SH-SY5Y (cell line): ENCODE measurements around the gene GRAMD2B.

ENCODE experiments used
- GATA2 ChIP-seq: IDR thresholded peaks from 2 replicates; pipeline ENCODE4 v1.6.1; 2011; ENCODE audit warnings: mild to moderate bottlenecking, low read depth, low read length
- GATA3 ChIP-seq: IDR thresholded peaks from 2 replicates; pipeline ENCODE4 v1.6.1; 2011; ENCODE audit warnings: low read depth, mild to moderate bottlenecking, low read length, moderate library complexity

The GRAMD2B gene

DNA sequence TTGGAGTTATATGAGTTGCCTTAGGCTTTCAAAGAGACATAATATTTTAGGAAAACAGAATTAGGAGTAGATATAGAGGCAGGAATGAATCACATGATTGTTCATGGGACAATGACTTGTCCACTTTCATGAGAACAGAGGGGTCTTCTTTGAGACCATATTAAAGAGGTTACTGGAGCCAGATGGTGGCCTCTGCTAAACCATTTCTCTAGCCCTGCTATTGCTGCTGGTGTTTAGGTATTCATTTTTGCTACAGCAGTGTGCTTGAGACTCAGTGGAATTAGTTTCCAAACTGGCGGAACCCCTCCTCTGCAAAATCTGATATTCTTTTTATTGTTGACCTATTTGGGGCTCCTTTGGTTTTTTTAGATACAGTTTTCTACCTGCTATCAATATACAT, 31.3 kb downstream of the GRAMD2B start:
- TF ChIP-seq GATA2: no peak
- TF ChIP-seq GATA3: no peak

DNA sequence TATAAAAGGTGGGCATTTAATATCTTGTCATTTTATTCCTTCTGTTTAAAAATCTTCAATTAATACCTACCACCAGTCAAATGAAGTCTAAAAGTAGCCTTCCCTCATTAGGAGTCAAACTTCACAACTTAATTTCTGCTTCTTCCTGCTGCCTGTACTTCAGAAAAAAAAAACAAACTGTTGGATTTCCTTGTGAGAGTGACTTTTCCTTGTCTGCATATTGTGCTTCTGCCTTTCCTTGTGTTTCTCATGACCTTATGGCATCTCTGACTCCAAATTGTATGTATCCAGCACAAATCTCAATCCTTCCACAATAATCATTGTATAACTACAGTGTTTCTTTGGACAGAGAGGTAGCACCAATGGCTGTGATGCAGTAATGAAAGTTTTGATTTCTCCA, 32.1 kb downstream of the GRAMD2B start:
- no peak for TF ChIP-seq GATA2
- TF ChIP-seq GATA3: no peak

DNA sequence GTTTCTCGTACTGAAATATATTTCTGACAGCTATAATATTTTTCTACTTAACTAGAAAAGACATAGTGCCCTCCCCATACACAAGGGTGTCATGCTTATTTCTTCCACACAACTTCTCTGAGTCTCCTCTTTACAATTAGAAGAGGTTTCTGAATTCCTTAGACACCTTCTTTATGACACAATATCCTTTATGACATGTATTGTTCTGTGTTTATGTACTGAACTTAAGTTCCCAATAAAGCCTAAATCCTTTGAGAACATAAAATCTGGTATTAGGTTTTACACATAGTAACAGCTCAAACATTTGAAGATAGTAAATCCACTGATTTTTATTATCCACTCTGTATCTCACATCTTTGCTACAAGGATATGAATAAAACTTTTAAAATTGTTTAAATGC, 32.5 kb downstream of the GRAMD2B start:
- TF ChIP-seq GATA3 (no peak), GATA2 (no peak)

DNA sequence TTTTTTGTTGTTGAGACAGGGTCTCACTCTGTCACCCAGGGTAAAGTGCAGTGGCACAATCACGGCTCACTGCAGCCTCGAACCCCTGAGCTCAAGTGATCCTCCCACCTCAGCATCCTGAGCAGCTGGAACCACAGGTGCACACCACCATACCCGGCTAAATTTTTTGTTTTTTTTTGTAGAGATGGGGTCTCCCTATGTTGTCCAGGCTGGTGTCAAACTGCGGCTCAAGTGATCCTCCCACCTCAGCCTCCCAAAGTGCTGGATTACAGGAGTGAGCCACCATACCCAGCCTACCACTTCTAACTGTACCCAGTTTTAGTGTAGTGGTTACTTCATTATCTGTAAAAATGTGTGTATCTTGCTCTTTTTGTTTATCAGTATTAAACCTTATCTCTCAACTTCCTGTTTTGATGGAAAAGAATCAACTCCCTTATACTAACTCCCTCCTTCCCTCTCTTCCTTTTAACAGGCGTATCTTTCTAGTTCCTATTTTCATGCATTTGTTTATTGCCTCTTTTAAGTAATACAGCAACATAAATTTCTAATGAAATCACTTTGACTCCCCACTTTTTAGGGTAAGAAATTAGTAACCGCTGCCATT, 33.1 kb downstream of the GRAMD2B start:
- TF ChIP-seq GATA3 (no peak), GATA2 (no peak)

DNA sequence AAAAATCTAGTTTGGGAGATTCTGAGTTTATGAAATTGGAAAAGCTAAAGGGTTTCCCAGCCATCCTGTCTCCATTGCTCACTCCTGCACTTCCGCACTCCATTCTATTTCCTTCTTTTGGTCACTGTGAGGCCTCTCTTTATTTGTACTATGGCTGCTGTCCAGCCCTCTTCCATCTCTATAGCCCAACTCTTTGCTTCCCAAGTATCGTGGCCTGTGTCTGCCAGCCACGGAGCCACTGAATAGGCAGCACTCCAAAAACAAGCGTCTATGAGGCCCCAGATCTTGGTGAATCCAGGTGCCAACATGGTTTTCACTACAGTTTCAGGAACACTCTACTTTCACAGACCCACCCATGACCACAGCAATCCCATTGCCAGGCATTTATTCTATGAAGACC, 37.2 kb downstream of the GRAMD2B start:
- TF ChIP-seq GATA3 (no peak), GATA2 (no peak)

DNA sequence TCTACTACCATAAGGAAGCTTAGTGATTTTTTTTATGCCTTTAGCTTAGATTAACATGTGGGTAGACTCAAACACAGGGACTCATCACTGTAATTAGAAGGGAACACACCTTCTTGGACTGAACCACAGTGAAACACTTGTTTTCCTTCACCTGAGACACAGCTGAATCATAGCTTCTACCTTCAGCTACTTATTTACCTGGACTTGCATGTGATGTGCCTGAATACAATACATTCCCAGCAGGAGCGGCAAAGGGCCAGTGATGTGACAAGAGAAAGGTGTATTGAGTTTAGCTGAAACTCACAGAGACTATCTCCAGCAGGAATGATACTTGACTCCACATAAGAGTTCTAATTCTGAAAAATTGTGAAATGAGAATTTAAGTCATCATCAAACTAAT, 37.8 kb downstream of the GRAMD2B start:
- no peak for TF ChIP-seq GATA2
- no peak for TF ChIP-seq GATA3

DNA sequence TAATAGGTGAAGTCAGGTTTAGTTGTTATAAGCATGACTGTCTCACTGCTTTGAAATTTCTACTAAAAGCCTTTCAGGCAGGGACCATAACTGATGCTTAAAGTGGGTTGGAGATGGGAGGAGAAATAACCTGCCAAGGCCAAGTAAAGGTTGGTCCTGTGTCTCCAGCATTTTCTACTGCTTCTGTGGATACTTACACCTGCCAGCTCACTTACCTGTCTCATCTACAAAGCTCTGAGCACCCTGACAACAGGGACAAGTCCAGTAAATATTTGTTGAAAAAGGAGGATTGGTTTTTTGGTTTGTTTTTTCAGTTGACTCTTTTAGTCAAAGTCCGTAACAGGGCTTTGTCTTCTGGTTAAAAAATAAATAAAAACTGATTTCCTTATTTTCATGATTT, 38.6 kb downstream of the GRAMD2B start:
- TF ChIP-seq GATA2 (no peak), GATA3 (no peak)

DNA sequence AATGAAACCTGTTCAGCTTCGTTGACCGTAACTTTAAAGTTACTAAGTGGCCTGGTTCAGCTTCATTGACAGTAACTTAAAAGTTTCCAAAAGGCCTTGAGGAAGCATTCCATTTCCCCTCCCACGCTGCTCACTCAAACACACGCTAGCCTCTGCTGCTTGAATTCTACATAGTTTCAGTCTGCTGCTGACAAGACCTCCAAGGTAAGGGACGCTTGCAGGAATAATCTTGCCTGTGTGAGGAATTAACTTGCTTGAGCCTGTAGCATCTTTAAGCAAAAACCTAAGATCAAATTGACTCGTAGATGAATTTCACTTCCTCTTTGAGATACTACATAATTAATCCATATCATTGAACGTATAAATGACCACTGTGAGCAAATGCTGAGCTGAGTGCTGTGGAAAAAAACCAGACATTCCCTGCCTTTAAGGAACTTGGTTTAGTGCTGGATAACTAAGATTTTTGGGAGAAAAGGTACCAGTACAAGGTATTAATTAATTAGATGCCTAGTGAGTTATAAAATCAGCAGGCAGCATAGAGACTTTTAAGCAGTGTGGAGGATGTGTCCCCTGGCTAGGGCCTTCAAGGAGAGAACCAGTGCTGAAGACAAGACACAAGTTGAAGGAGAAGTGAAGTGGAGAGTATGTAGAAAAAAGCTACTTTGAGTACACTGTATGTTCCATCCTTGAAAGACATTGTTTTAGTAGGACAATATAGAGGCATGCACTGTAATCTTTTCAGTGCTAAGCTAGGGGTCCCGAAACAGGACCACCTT, 39.2 kb downstream of the GRAMD2B start:
- TF ChIP-seq GATA3: no peak
- TF ChIP-seq GATA2: no peak

DNA sequence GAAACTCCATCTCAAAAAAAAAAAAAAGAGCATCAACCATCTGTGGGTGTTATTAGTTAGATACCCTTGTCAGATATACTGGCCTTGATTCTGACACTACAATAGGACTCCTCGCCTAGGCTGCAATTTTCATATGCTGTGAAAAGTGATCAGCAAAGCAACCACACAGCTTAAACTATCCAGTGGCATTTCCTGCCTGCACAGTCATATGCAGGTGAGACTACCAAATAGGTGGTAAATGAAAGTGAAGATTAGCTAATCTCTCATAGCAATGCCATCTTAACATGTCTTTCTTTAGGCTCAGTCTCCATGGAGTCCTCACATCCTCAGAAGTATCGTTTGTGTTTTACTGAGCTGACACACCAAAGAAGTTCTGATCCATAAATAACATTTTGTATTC, 40.8 kb downstream of the GRAMD2B start:
- TF ChIP-seq GATA3: no peak
- no peak for TF ChIP-seq GATA2

DNA sequence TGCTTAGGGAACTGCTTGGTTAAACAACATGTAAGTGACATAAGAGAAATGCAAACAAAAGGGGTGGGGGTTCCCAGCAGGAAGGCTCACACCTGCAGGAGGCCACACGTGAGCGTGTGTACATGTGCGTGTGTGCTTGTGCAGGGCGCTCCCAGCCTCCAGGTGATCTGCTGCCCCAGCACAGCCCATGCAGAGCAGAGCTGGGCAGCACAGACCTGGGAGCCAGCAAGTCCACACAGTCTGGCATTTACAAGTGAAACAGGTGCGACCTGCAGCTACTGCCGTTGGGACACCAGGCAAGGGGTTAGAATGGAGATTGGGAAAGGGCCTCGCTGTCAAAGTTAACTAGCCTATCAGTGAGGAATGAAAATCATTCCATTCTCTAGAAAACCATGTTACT, 41.8 kb downstream of the GRAMD2B start:
- TF ChIP-seq GATA3 (no peak), GATA2 (no peak)

DNA sequence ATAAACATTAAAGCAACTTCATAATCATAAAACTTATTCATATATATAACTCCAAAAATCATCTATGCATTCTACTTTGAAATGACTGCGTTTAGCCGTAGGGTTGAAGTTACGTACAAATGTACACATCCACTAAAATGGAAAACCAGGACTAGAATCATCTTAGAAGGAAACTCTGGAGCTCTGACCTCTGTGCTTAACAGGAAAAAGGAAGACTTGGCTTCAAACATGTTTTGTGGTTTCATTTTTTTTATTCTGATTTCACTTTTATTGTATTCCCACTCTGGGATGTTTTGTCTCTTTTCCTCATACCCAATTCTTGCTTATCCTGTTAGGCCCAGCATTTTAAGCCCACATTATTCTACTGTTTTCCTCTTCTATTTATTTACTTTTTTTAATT, 44.9 kb downstream of the GRAMD2B start:
- TF ChIP-seq GATA2 (no peak), GATA3 (no peak)

DNA sequence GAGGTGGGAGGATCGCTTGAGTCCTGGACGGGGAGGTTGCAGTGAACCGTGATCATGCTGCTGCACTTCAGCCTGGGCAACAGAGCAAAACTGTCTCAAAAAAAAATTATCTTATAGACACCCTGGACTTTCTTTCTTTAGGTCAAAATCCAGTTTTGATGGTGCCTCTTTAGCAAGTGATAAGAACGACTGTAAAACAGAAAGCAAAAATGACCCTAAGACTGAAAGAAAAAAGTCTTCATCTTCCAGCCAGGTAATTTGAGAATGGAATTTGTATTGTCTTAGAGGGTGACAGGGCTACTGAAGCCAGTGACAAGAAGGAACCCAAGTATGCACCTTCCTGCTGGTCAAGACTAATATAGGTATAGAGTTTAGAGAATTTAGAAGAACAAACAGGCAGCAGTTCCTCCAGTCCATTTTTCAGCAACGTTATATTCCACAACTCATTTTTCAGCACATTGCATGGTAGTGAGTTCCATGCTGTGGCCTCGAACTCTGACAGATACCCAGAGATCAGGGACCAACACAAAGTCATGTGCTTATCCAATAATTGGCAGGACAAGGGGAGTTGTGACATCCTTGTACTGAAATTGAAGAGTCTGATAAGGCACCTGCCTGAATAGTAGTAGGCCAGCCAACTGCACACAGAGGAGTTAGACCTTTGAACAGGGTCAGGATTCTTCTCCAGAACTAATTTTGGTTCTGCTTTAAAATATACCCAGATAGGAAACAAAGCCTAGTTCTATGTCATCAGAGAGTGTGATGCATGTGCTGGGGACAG, 46.5 kb downstream of the GRAMD2B start:
- TF ChIP-seq GATA3 (no peak), GATA2 (no peak)

DNA sequence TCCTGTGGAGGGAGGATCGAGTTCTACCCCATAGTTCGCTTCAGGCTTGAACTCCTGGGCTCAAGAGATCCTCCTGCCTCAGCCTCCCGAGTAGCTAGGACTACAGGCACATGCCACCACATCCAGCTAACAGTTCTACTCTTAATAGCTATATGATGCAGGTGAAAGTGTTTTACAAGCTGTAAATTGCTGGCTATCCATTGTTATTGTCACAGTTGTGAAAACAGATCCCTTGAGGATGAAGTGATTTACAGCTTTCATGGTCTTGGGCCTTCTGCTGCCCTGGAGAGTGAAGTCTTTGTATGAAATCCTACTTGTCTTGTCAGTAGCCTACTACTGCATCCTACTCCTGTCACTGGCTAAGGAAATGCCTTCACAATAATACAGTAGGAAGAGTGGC, 48.0 kb downstream of the GRAMD2B start:
- TF ChIP-seq GATA2 (no peak), GATA3 (no peak)

DNA sequence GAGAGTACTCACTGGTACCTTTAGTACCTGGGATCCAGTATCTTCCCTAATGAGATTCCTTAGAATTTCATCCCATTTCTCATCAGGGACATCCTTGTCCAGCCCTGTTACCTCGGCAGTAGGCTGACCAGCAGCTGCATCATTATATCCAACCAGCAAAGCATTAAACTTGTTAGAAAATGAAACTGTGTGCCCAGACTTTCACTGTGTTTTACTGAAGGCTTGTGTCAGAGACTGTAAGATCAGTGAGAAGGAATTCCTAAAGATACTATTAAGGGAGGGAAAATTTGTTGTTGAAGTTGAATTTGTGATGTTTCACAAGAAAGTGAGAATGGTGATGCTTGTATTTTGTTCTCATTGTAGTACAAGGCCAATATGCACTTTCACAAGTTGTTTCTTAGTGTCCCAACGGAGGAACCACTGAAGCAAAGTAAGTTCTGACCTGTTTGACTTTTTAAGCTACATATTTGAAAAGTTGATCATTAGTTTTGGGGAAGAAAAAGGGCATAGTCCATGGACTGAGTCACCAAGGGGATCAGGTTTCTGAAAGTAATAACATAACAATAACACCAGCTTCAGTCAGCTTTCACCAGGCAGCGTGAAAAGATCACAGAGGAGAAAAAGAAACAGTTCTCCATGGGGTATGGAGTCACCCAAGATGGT, 48.8 kb downstream of the GRAMD2B start:
- TF ChIP-seq GATA2 (no peak), GATA3 (no peak)

DNA sequence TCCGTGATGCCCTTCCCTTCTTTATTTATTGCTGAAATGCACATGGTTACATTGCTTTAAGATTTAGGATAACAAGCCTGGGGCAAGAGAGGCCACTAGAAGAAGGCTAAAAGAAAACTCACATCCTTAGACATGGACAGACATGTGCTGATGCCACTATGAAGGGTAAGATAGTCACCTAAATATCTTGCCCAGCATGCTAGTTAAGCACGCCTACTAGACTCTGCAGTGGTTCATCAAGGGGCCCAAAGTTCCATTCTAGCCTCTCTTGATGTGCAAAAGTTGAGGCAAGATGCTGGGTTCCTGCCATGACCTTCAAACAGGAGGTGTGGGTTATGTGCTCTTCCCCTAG, 49.3 kb downstream of the GRAMD2B start:
- TF ChIP-seq GATA3: no peak
- no peak for TF ChIP-seq GATA2
